Left colon (tissue), 2 donors: ENCODE measurements around the gene ATXN10. TPM values are rescaled to one million over a fixed set of nuclear protein-coding genes. Genes with fewer than 3 reads are reported as not detected.
"Not testable (repeated sequence)": the region's sequence is repeated elsewhere in the genome, so short reads cannot be mapped to it uniquely, and the experiment has no call there.

Source experiments
- ATAC-seq: fragments of 200-7000 bp; cut with Tn5 transposase; one replicate; pipeline ENCODE4 v1.9.1; 2020; ENCODE audit warnings: mild to moderate bottlenecking, moderate library complexity
- DNase-seq, 2 donors: peaks; one replicate each; pipeline ENCODE4 v3.0.0-alpha.2; 2020
- intact Hi-C, 2 donors: fragments of 100-400 bp; cut with DNase I in 1 of 2; cut with micrococcal nuclease in 1 of 2; formaldehyde crosslinking; loops; one replicate each; pipeline versions ENCODE4 v1.11.2 to v1.14.0; 2022; cut with DNase I, micrococcal nuclease
- total RNA-seq, 2 donors: library from RNA; stranded (reverse); fragmentation: NEBNext Ultra II Directional; extraction: Animal tissue kit (Norgen Biotek cat#: 25700); gene quantifications; one replicate each; pipeline ENCODE4 v1.2.1, GENCODE V29; 2021
- donor health status: DM: no; HTN: no; CAD: no.
- donor health status: DM: yes; HTN: yes; CAD: no.

ATXN10 gene
- total RNA-seq, 2 donors from 2014 or later, result 65.6 to 69.9 TPM

GRCh38 chr22:45793161-45793560 lies 121.5 kb downstream of the ATXN10 start:
- intact Hi-C loops, result no loop called here
- DNase-seq (no peak), ATAC-seq (no peak)

- no peak for ATAC-seq
- no peak for DNase-seq
- intact Hi-C loops, result no loop called here
These were observed 122.3 kb downstream of the ATXN10 start for GRCh38 chr22:45793892-45794291.

GRCh38 chr22:45796009-45796408 lies 124.4 kb downstream of the ATXN10 start:
- DNase-seq, intact Hi-C loops: not testable (repeated sequence)

GRCh38 chr22:45799291-45799690 lies 127.7 kb downstream of the ATXN10 start:
- intact Hi-C loops, result no loop called here
- ATAC-seq (no peak), DNase-seq (no peak)

More at GRCh38 chr22:45796009-45796408, 124.4 kb downstream of the ATXN10 start:
- not testable (repeated sequence) for ATAC-seq

GRCh38 chr22:45802054-45802453 lies 130.4 kb downstream of the ATXN10 start:
- no peak for DNase-seq
- ATAC-seq, result no peak
- intact Hi-C loops, result no loop called here

GRCh38 chr22:45804319-45804985 lies 132.8 kb downstream of the ATXN10 start:
- intact Hi-C loops, result no loop called here
- no peak for DNase-seq
- ATAC-seq, result no peak

GRCh38 chr22:45804986-45805325 lies 133.3 kb downstream of the ATXN10 start:
- DNase-seq (no peak), ATAC-seq (no peak)
- intact Hi-C loops, result no loop called here

- DNase-seq, result no peak
- no peak for ATAC-seq
- intact Hi-C loops, result no loop called here
These were observed 133.8 kb downstream of the ATXN10 start for GRCh38 chr22:45805413-45805812.

- ATAC-seq, result no peak
- intact Hi-C loops, result no loop called here
These were observed 135.7 kb downstream of the ATXN10 start for GRCh38 chr22:45807156-45807915.

GRCh38 chr22:45812910-45813309 lies 141.3 kb downstream of the ATXN10 start:
- intact Hi-C loops, result no loop called here
- DNase-seq (no peak), ATAC-seq (no peak)

More at GRCh38 chr22:45807156-45807915, 135.7 kb downstream of the ATXN10 start:
- no peak for DNase-seq

GRCh38 chr22:45814198-45814597 lies 142.6 kb downstream of the ATXN10 start:
- DNase-seq (no peak), ATAC-seq (no peak)
- intact Hi-C loops, result no loop called here

- intact Hi-C loops, result no loop called here
- no peak for DNase-seq
- ATAC-seq, result no peak
These were observed 145.1 kb downstream of the ATXN10 start for GRCh38 chr22:45816776-45817175.

GRCh38 chr22:45817745-45818423 lies 146.2 kb downstream of the ATXN10 start:
- ATAC-seq, result no peak
- no peak for DNase-seq
- intact Hi-C loops, result no loop called here

GRCh38 chr22:45818424-45819085 lies 146.9 kb downstream of the ATXN10 start:
- intact Hi-C loops, result no loop called here
- ATAC-seq, result no peak
- DNase-seq, result no peak

- DNase-seq (no peak), ATAC-seq (no peak)
- intact Hi-C loops, result no loop called here
These were observed 147.7 kb downstream of the ATXN10 start for GRCh38 chr22:45819305-45819704.

- no peak for ATAC-seq
- intact Hi-C loops, result no loop called here
- DNase-seq, result no peak
These were observed 151.7 kb downstream of the ATXN10 start for GRCh38 chr22:45823336-45823735.

GRCh38 chr22:45826520-45826919 lies 154.9 kb downstream of the ATXN10 start:
- intact Hi-C loops, result no loop called here
- DNase-seq, result no peak
- no peak for ATAC-seq

GRCh38 chr22:45828841-45829240 lies 157.2 kb downstream of the ATXN10 start:
- DNase-seq, result no peak
- intact Hi-C loops, result no loop called here
- no peak for ATAC-seq

- ATAC-seq (no peak), DNase-seq (no peak)
- intact Hi-C loops, result loop anchor here in 1 of 2 donors (10.0 kb wide), 1 partner anchor 186 kb away; no protein-coding TSS in a partner anchor
These were observed 159.1 kb downstream of the ATXN10 start for GRCh38 chr22:45830531-45831245.
